Ishikawa (cell line): ENCODE results near the gene RIC1.

Experiments used
- CEBPB ChIP-seq: IDR thresholded peaks from 2 replicates; pipeline ENCODE4 v1.6.1; 2012
- CREB1 ChIP-seq: IDR thresholded peaks from 2 replicates; pipeline ENCODE4 v1.6.1; 2012; ENCODE audit warnings: low read depth
- EGR1 ChIP-seq: IDR thresholded peaks from 2 replicates; pipeline ENCODE4 v1.6.1; 2012
- EP300 ChIP-seq: IDR thresholded peaks from 2 replicates; pipeline ENCODE4 v1.6.1; 2012; ENCODE audit warnings: borderline replicate concordance
- FOXM1 ChIP-seq: IDR thresholded peaks from 2 replicates; pipeline ENCODE4 v1.6.1; 2012; ENCODE audit warnings: low read depth, borderline replicate concordance
- NFIC ChIP-seq: IDR thresholded peaks from 2 replicates; pipeline ENCODE4 v1.6.1; 2012
- RAD21 ChIP-seq: IDR thresholded peaks from 2 replicates; pipeline ENCODE4 v1.6.1; 2012; ENCODE audit warnings: low read depth
- TAF1 ChIP-seq: IDR thresholded peaks from 2 replicates; pipeline ENCODE4 v1.6.1; 2012; ENCODE audit warnings: low read depth, mild to moderate bottlenecking
- TCF12 ChIP-seq: IDR thresholded peaks from 2 replicates; pipeline ENCODE4 v1.6.1; 2012; ENCODE audit warnings: low read depth
- TEAD4 ChIP-seq: IDR thresholded peaks from 2 replicates; pipeline ENCODE4 v1.6.1; 2012
- YY1 ChIP-seq: IDR thresholded peaks from 2 replicates; pipeline ENCODE4 v1.6.1; 2012; ENCODE audit warnings: low read depth
- ZBTB7A ChIP-seq: IDR thresholded peaks from 2 replicates; pipeline ENCODE4 v1.6.1; 2012; ENCODE audit warnings: low read depth
- TF ChIP-seq, protein P1 (sequence below): IDR thresholded peaks from 2 replicates; pipeline ENCODE4 v1.6.1; 2012
- TF ChIP-seq, protein P2 (sequence below): IDR thresholded peaks from 2 replicates; pipeline ENCODE4 v1.6.1; 2012; ENCODE audit warnings: low read depth, mild to moderate bottlenecking

DNA sequence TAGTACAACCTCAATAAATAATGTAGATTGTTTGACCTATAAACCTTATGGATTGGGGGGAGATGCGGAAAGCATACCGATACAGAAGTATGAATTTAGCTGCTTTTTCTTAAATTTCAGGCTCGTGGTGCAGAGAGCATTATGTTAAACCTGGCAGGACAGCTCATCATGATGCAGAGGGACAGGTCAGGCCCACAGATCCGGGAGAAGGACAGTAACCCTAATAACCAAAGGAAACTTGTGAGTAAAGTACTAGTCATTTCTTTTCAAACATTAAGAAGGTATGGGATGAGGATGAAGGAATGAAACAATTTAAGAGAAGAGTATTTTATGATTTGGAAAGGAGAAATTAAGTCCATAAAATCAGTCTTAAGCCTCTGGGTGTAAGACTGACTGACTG lies 133.5 kb downstream of the RIC1 start:
- TF ChIP-seq ZBTB7A (no peak), TAF1 (no peak), EGR1 (no peak), EP300 (no peak), FOXM1 (no peak), YY1 (no peak), TCF12 (no peak), RAD21 (no peak), TEAD4 (no peak), NFIC (no peak), CREB1 (no peak), CEBPB (no peak)
- TF ChIP-seq, protein P1, sequence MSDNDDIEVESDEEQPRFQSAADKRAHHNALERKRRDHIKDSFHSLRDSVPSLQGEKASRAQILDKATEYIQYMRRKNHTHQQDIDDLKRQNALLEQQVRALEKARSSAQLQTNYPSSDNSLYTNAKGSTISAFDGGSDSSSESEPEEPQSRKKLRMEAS: no peak
- TF ChIP-seq, protein P2, sequence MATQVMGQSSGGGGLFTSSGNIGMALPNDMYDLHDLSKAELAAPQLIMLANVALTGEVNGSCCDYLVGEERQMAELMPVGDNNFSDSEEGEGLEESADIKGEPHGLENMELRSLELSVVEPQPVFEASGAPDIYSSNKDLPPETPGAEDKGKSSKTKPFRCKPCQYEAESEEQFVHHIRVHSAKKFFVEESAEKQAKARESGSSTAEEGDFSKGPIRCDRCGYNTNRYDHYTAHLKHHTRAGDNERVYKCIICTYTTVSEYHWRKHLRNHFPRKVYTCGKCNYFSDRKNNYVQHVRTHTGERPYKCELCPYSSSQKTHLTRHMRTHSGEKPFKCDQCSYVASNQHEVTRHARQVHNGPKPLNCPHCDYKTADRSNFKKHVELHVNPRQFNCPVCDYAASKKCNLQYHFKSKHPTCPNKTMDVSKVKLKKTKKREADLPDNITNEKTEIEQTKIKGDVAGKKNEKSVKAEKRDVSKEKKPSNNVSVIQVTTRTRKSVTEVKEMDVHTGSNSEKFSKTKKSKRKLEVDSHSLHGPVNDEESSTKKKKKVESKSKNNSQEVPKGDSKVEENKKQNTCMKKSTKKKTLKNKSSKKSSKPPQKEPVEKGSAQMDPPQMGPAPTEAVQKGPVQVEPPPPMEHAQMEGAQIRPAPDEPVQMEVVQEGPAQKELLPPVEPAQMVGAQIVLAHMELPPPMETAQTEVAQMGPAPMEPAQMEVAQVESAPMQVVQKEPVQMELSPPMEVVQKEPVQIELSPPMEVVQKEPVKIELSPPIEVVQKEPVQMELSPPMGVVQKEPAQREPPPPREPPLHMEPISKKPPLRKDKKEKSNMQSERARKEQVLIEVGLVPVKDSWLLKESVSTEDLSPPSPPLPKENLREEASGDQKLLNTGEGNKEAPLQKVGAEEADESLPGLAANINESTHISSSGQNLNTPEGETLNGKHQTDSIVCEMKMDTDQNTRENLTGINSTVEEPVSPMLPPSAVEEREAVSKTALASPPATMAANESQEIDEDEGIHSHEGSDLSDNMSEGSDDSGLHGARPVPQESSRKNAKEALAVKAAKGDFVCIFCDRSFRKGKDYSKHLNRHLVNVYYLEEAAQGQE: no peak
